Central memory CD8-positive, alpha-beta T cell (primary cell): ENCODE data around the gene ASXL3.

Source experiments
- ATAC-seq: fragments of 150-1000 bp; cut with Tn5 transposase; replicated peaks from 2 replicates; pipeline ENCODE4 v1.10.0; 2022; ENCODE audit warnings: mild to moderate bottlenecking, moderate FRiP score, moderate number of reproducible peaks; ENCODE audit not compliant: poor library complexity, severe bottlenecking; ENCODE audit errors: extremely low read depth
- DNase-seq, 2 donors: peaks; one replicate each; pipeline ENCODE4 v3.0.0; 2021; ENCODE audit warnings: low spot score in 2 of 2
- H3K27ac Mint-ChIP-seq: one replicate; pipeline ENCODE4 v1.8.0; 2022; ENCODE audit warnings: low read depth, mild to moderate bottlenecking, moderate library complexity, mixed read lengths
- H3K27me3 Mint-ChIP-seq: one replicate; pipeline ENCODE4 v1.8.0; 2022; ENCODE audit warnings: mixed read lengths
- H3K36me3 Mint-ChIP-seq: one replicate; pipeline ENCODE4 v1.8.0; 2022; ENCODE audit warnings: mild to moderate bottlenecking, moderate library complexity, mixed read lengths; ENCODE audit not compliant: insufficient read depth
- H3K4me1 Mint-ChIP-seq: one replicate; pipeline ENCODE4 v1.8.0; 2022; ENCODE audit warnings: mixed read lengths
- H3K4me3 Mint-ChIP-seq: one replicate; pipeline ENCODE4 v1.8.0; 2022; ENCODE audit warnings: mild to moderate bottlenecking, moderate library complexity, mixed read lengths
- H3K9me3 Mint-ChIP-seq: one replicate; pipeline ENCODE4 v1.8.0; 2022; ENCODE audit warnings: mixed read lengths

The ASXL3 gene

GRCh38 chr18:33577685-33578517 is at the start of gene ASXL3:
ASXL3 (plus strand) TSS chr18:33578219; CDS start chr18:33578632, 413 bp downstream.
- Mint-ChIP-seq H3K36me3 (no peaks in the 10 kb centered on the region), H3K27ac (no peak within 1 kb of the TSS), H3K9me3 (peaks cover 11% of the 10 kb centered on the region), H3K4me3 (peak within 1 kb of the TSS; percentile 37), H3K27me3 (peaks cover 7% of the 10 kb centered on the region), H3K4me1 (peaks cover 5% of the 10 kb centered on the region)
- ATAC-seq (no peak), DNase-seq (no peak)

- peaks cover 41% of the 10 kb centered on the region for H3K9me3 Mint-ChIP-seq
These were observed 45.0 kb upstream of the ASXL3 start for GRCh38 chr18:33532978-33533377.

GRCh38 chr18:33536904-33537303 is 41.1 kb upstream of the ASXL3 start:
- DNase-seq (no peak), ATAC-seq (no peak)
- H3K27me3 Mint-ChIP-seq, result no peaks in the 10 kb centered on the region
- H3K4me1 Mint-ChIP-seq, result no peaks in the 10 kb centered on the region
- H3K4me3 Mint-ChIP-seq, result no peak overlapping the region
- H3K9me3 Mint-ChIP-seq, result peaks cover 26% of the 10 kb centered on the region
- no peaks in the 10 kb centered on the region for H3K36me3 Mint-ChIP-seq
- no peak overlapping the region for H3K27ac Mint-ChIP-seq

More at GRCh38 chr18:33532978-33533377, 45.0 kb upstream of the ASXL3 start:
- H3K27me3 Mint-ChIP-seq, result no peaks in the 10 kb centered on the region
- DNase-seq (no peak), ATAC-seq (no peak)
- no peaks in the 10 kb centered on the region for H3K36me3 Mint-ChIP-seq
- H3K4me3 Mint-ChIP-seq, result no peak overlapping the region
- no peak overlapping the region for H3K27ac Mint-ChIP-seq
- no peaks in the 10 kb centered on the region for H3K4me1 Mint-ChIP-seq

- Mint-ChIP-seq H3K4me3 (no peak overlapping the region), H3K27me3 (no peaks in the 10 kb centered on the region), H3K36me3 (no peaks in the 10 kb centered on the region), H3K4me1 (no peaks in the 10 kb centered on the region), H3K9me3 (peaks cover 32% of the 10 kb centered on the region), H3K27ac (no peak overlapping the region)
- ATAC-seq, result no peak
- no peak for DNase-seq
These were observed 39.5 kb upstream of the ASXL3 start for GRCh38 chr18:33538418-33539042.

GRCh38 chr18:33540392-33540791 is 37.6 kb upstream of the ASXL3 start:
- ATAC-seq, result no peak
- no peaks in the 10 kb centered on the region for H3K4me1 Mint-ChIP-seq
- no peak overlapping the region for H3K27ac Mint-ChIP-seq
- DNase-seq, result no peak
- peaks cover 24% of the 10 kb centered on the region for H3K9me3 Mint-ChIP-seq
- H3K4me3 Mint-ChIP-seq, result no peak overlapping the region
- H3K27me3 Mint-ChIP-seq, result no peaks in the 10 kb centered on the region
- H3K36me3 Mint-ChIP-seq, result no peaks in the 10 kb centered on the region

- Mint-ChIP-seq H3K36me3 (no peaks in the 10 kb centered on the region), H3K9me3 (peaks cover 17% of the 10 kb centered on the region), H3K27me3 (no peaks in the 10 kb centered on the region), H3K4me3 (no peak overlapping the region), H3K27ac (no peak overlapping the region), H3K4me1 (no peaks in the 10 kb centered on the region)
- DNase-seq (no peak), ATAC-seq (no peak)
These were observed 36.7 kb upstream of the ASXL3 start for GRCh38 chr18:33541316-33541715.

GRCh38 chr18:33556846-33557245 is 21.2 kb upstream of the ASXL3 start:
- Mint-ChIP-seq H3K27me3 (no peaks in the 10 kb centered on the region), H3K4me3 (no peak overlapping the region), H3K36me3 (no peaks in the 10 kb centered on the region), H3K4me1 (no peaks in the 10 kb centered on the region), H3K27ac (no peak overlapping the region), H3K9me3 (peaks cover 12% of the 10 kb centered on the region)
- ATAC-seq (no peak), DNase-seq (no peak)

- no peak overlapping the region for H3K27ac Mint-ChIP-seq
- no peak for ATAC-seq
- no peaks in the 10 kb centered on the region for H3K27me3 Mint-ChIP-seq
- no peaks in the 10 kb centered on the region for H3K36me3 Mint-ChIP-seq
- H3K4me1 Mint-ChIP-seq, result no peaks in the 10 kb centered on the region
- no peak overlapping the region for H3K4me3 Mint-ChIP-seq
- no peak for DNase-seq
- peaks cover 12% of the 10 kb centered on the region for H3K9me3 Mint-ChIP-seq
These were observed 20.3 kb upstream of the ASXL3 start for GRCh38 chr18:33557706-33558105.

GRCh38 chr18:33558529-33558928 is 19.5 kb upstream of the ASXL3 start:
- no peak overlapping the region for H3K27ac Mint-ChIP-seq

GRCh38 chr18:33560686-33561370 is 17.2 kb upstream of the ASXL3 start:
- no peak overlapping the region for H3K4me3 Mint-ChIP-seq
- DNase-seq (no peak), ATAC-seq (no peak)
- no peaks in the 10 kb centered on the region for H3K4me1 Mint-ChIP-seq
- H3K9me3 Mint-ChIP-seq, result peaks cover 7% of the 10 kb centered on the region
- H3K27ac Mint-ChIP-seq, result no peak overlapping the region
- H3K27me3 Mint-ChIP-seq, result no peaks in the 10 kb centered on the region
- H3K36me3 Mint-ChIP-seq, result no peaks in the 10 kb centered on the region

More at GRCh38 chr18:33558529-33558928, 19.5 kb upstream of the ASXL3 start:
- no peaks in the 10 kb centered on the region for H3K36me3 Mint-ChIP-seq
- H3K4me1 Mint-ChIP-seq, result no peaks in the 10 kb centered on the region
- peaks cover 10% of the 10 kb centered on the region for H3K9me3 Mint-ChIP-seq
- ATAC-seq, result no peak
- H3K4me3 Mint-ChIP-seq, result no peak overlapping the region
- DNase-seq, result no peak
- H3K27me3 Mint-ChIP-seq, result no peaks in the 10 kb centered on the region

GRCh38 chr18:33562741-33563140 is 15.3 kb upstream of the ASXL3 start:
- Mint-ChIP-seq H3K36me3 (peaks cover 2% of the 10 kb centered on the region), H3K27me3 (no peaks in the 10 kb centered on the region), H3K27ac (no peak overlapping the region), H3K4me1 (no peaks in the 10 kb centered on the region), H3K9me3 (peaks cover 9% of the 10 kb centered on the region), H3K4me3 (no peak overlapping the region)
- ATAC-seq (no peak), DNase-seq (no peak)

GRCh38 chr18:33567705-33568104 is 10.3 kb upstream of the ASXL3 start:
- ATAC-seq, result no peak
- peaks cover 13% of the 10 kb centered on the region for H3K9me3 Mint-ChIP-seq
- no peaks in the 10 kb centered on the region for H3K4me1 Mint-ChIP-seq
- H3K4me3 Mint-ChIP-seq, result no peak overlapping the region
- no peak for DNase-seq
- H3K27me3 Mint-ChIP-seq, result no peaks in the 10 kb centered on the region
- no peak overlapping the region for H3K27ac Mint-ChIP-seq
- peaks cover 2% of the 10 kb centered on the region for H3K36me3 Mint-ChIP-seq
